ENCODE data around the gene ANTXR1.

Gene ANTXR1

DNA sequence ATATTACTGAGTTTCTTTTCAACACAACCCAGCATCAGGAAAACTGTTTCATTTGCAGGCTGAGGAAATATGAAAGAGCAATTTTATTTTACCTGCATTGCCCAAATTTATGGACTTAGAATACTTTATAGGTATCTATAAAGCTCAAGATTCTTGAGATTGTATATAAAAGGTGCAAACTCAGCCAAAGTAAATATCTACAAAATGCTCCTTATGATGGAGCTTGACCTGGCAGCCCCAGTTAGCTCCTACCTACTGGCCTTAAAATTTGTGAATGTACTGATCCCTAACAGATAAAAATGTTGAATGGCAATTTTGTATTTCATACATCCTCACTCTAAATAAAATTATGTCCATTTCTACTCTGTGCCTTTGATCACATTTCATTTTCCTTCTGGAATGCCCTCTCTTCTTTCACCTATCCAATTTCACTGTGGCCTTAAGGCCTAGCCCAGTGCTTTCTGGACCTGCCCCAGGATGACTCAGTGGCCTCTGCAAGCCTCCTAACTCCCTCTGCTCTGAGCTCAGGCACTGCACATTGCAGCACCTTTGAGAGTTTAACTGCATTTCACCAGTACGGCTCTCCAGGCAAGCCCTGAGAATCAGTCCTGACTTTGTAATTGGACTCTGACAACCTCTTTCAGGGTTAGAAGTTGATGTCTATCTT lies 125.9 kb downstream of the ANTXR1 start:
- H3K9me3 ChIP-seq (ENCODE audit: control insufficient read depth, low read length) = no peaks in the 10 kb centered on the region
- peak overlapping the region in 1 of 2 experiments; percentile 49 for H3K4me3 ChIP-seq (ENCODE audit: insufficient read depth in 1 of 2, low read depth in 1 of 2, low read length in 2 of 2)
- H2BK120ac ChIP-seq (ENCODE audit: low read depth, low read length) = peak overlapping the region; percentile 85

DNA sequence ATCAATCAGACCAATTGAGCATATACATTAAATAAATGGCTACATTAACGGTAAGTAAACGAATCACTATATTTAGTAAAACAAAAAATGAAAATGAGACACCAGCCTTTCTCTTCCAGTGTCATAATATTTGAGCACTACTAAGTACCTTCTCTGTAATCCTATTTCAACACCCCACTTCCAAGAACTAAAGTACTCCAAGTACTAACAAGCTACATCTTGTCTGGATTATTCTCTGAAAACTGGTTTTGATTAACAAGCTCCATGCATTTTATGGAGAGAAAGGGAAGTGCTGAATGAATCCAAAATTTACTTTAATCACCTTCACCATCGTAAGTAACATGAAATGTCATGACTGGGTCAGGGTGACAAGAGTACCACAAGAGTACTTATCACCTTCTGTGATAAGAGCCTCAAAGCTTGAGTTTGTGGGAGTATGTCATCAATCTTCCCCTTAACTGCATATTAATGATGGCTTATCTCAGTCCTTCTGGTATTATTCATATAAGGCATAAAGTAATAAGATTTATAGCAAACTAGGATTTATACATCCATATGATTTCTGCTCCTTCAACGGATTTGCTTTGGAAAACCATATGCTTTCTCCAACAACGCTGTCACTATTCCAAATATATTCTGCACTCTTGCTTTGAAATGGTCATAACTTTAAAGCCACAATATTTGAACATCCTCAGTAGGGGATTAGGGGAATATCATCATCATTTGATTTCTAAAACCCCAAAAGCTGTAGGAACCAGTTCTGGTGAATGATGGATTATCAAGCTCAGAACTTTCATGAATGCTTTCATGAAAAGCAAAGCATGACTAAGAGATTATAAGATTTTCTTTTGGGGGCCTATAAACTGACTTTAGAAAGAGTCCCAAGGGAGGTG lies 127.0 kb downstream of the ANTXR1 start:
- DNase-seq = no peak
- WGBS = 98% methylated on average over 5 of the region's 5 CpGs
- H2BK12ac ChIP-seq (ENCODE audit: low read length in 2 of 2) = no peak overlapping the region
- no peak overlapping the region for H2BK5ac ChIP-seq (ENCODE audit: low read depth, low read length, poor library complexity, severe bottlenecking)
- H3K4ac ChIP-seq (ENCODE audit: low read depth in 1 of 2, low read length in 2 of 2) = no peak overlapping the region
- no peak overlapping the region for H4K91ac ChIP-seq (ENCODE audit: low read length)
- H2BK15ac ChIP-seq (ENCODE audit: low read depth, poor library complexity, severe bottlenecking) = no peak overlapping the region
- peaks cover 0 to 1% of the 10 kb centered on the region in 2 experiments for H3K36me3 ChIP-seq (ENCODE audit: control insufficient read depth in 1 of 2, insufficient read depth in 2 of 2, low read depth in 1 of 2, low read length in 2 of 2)
- no peak overlapping the region for H3K18ac ChIP-seq (ENCODE audit: low read depth in 1 of 2, low read length in 2 of 2)
- H3K4me2 ChIP-seq (ENCODE audit: low read length, poor library complexity, severe bottlenecking) = no peak overlapping the region
- peaks cover 4% of the 10 kb centered on the region for H3K4me1 ChIP-seq (ENCODE audit: control insufficient read depth, insufficient read depth, low read depth, low read length)
- no peak overlapping the region for H3K23ac ChIP-seq (ENCODE audit: low read length in 2 of 2)
- H3K14ac ChIP-seq (ENCODE audit: low read length in 2 of 2) = no peak overlapping the region
- H3K4me3 ChIP-seq (ENCODE audit: insufficient read depth in 1 of 2, low read depth in 1 of 2, low read length in 2 of 2) = peak overlapping the region in 1 of 2 experiments; percentile 4
- H3K27ac ChIP-seq (ENCODE audit: low read length, poor library complexity, severe bottlenecking) = peak overlapping the region; percentile 84
- H2AK5ac ChIP-seq (ENCODE audit: low read length, severe bottlenecking) = no peak overlapping the region
- H2BK120ac ChIP-seq (ENCODE audit: low read depth, low read length) = no peak overlapping the region
- H3K27me3 ChIP-seq (ENCODE audit: control insufficient read depth in 1 of 2, insufficient read depth in 1 of 2, low read length in 2 of 2) = no peaks in the 10 kb centered on the region
- H3K9ac ChIP-seq (ENCODE audit: low read length) = no peak overlapping the region
- H4K8ac ChIP-seq (ENCODE audit: low read length) = no peak overlapping the region
- no peak overlapping the region for H2AFZ ChIP-seq (ENCODE audit: low read depth, low read length)
- H3K9me3 ChIP-seq (ENCODE audit: control insufficient read depth, low read length) = no peaks in the 10 kb centered on the region
- H3K79me1 ChIP-seq (replicated peaks; ENCODE audit: low read length, poor library complexity, severe bottlenecking) = no peaks in the 10 kb centered on the region

More for the DNA sequence above, 125.9 kb downstream of the ANTXR1 start:
- Histone ChIP-seq H3K4me2 (ENCODE audit: low read length, poor library complexity, severe bottlenecking) (no peak overlapping the region), H3K9ac (ENCODE audit: low read length) (peak overlapping the region; percentile 64), H4K91ac (ENCODE audit: low read length) (no peak overlapping the region), H2AK5ac (ENCODE audit: low read length, severe bottlenecking) (no peak overlapping the region), H2AFZ (ENCODE audit: low read depth, low read length) (no peak overlapping the region), H3K27me3 (ENCODE audit: control insufficient read depth in 1 of 2, insufficient read depth in 1 of 2, low read length in 2 of 2) (no peaks in the 10 kb centered on the region), H3K27ac (ENCODE audit: low read length, poor library complexity, severe bottlenecking) (peak overlapping the region; percentile 84), H3K23ac (ENCODE audit: low read length in 2 of 2) (no peak overlapping the region), H2BK5ac (ENCODE audit: low read depth, low read length, poor library complexity, severe bottlenecking) (peak overlapping the region; percentile 22), H4K8ac (ENCODE audit: low read length) (peak overlapping the region; percentile 69), H3K14ac (ENCODE audit: low read length in 2 of 2) (no peak overlapping the region), H3K4ac (ENCODE audit: low read depth in 1 of 2, low read length in 2 of 2) (peak overlapping the region in 1 of 2 experiments; percentile 64), H3K4me1 (ENCODE audit: control insufficient read depth, insufficient read depth, low read depth, low read length) (peaks cover 2% of the 10 kb centered on the region), H3K79me1 (replicated peaks; ENCODE audit: low read length, poor library complexity, severe bottlenecking) (no peaks in the 10 kb centered on the region), H2BK12ac (ENCODE audit: low read length in 2 of 2) (peak overlapping the region in 1 of 2 experiments; percentile 77), H3K18ac (ENCODE audit: low read depth in 1 of 2, low read length in 2 of 2) (peak overlapping the region in 1 of 2 experiments; percentile 19), H2BK15ac (ENCODE audit: low read depth, poor library complexity, severe bottlenecking) (no peak overlapping the region), H3K36me3 (ENCODE audit: control insufficient read depth in 1 of 2, insufficient read depth in 2 of 2, low read depth in 1 of 2, low read length in 2 of 2) (no peaks in the 10 kb centered on the region)
- 25% methylated on average over 1 of the region's 1 CpG for WGBS
- peak; percentile 75 for DNase-seq

DNA sequence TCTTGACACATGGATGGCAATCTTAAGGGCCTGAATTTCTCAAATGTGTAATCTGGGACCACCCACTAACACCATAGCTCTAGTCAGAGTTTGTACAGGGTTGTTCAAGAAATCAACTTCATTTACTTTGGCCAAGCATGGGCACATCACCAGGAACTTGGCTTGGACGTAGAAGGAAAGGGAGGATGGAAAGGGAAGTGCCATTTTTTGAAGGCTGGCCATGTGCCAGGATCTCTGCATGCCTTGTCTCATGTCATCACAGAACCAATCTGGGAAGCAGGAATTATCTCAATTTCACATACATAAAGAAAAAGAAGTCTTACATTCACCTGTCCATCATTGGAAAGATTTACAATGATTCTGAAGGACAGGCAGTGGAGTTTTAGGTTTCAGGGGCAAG lies 128.1 kb downstream of the ANTXR1 start:
- Histone ChIP-seq H2AFZ (ENCODE audit: low read depth, low read length) (no peak overlapping the region), H2AK5ac (ENCODE audit: low read length, severe bottlenecking) (no peak overlapping the region), H3K4me1 (ENCODE audit: control insufficient read depth, insufficient read depth, low read depth, low read length) (peaks cover 4% of the 10 kb centered on the region), H3K9ac (ENCODE audit: low read length) (no peak overlapping the region), H3K36me3 (ENCODE audit: control insufficient read depth in 1 of 2, insufficient read depth in 2 of 2, low read depth in 1 of 2, low read length in 2 of 2) (peaks cover 4 to 6% of the 10 kb centered on the region in 2 experiments), H3K4me3 (ENCODE audit: insufficient read depth in 1 of 2, low read depth in 1 of 2, low read length in 2 of 2) (no peak overlapping the region), H4K91ac (ENCODE audit: low read length) (no peak overlapping the region), H3K79me1 (replicated peaks; ENCODE audit: low read length, poor library complexity, severe bottlenecking) (no peaks in the 10 kb centered on the region), H2BK12ac (ENCODE audit: low read length in 2 of 2) (no peak overlapping the region), H3K27me3 (ENCODE audit: control insufficient read depth in 1 of 2, insufficient read depth in 1 of 2, low read length in 2 of 2) (no peaks in the 10 kb centered on the region), H2BK120ac (ENCODE audit: low read depth, low read length) (no peak overlapping the region), H3K18ac (ENCODE audit: low read depth in 1 of 2, low read length in 2 of 2) (no peak overlapping the region), H4K8ac (ENCODE audit: low read length) (no peak overlapping the region), H2BK15ac (ENCODE audit: low read depth, poor library complexity, severe bottlenecking) (no peak overlapping the region), H3K4me2 (ENCODE audit: low read length, poor library complexity, severe bottlenecking) (no peak overlapping the region), H3K23ac (ENCODE audit: low read length in 2 of 2) (no peak overlapping the region), H3K27ac (ENCODE audit: low read length, poor library complexity, severe bottlenecking) (no peak overlapping the region), H3K4ac (ENCODE audit: low read depth in 1 of 2, low read length in 2 of 2) (no peak overlapping the region), H3K9me3 (ENCODE audit: control insufficient read depth, low read length) (no peaks in the 10 kb centered on the region), H3K14ac (ENCODE audit: low read length in 2 of 2) (no peak overlapping the region), H2BK5ac (ENCODE audit: low read depth, low read length, poor library complexity, severe bottlenecking) (no peak overlapping the region)
- no peak for DNase-seq
- 93% methylated on average over 1 of the region's 1 CpG for WGBS

DNA sequence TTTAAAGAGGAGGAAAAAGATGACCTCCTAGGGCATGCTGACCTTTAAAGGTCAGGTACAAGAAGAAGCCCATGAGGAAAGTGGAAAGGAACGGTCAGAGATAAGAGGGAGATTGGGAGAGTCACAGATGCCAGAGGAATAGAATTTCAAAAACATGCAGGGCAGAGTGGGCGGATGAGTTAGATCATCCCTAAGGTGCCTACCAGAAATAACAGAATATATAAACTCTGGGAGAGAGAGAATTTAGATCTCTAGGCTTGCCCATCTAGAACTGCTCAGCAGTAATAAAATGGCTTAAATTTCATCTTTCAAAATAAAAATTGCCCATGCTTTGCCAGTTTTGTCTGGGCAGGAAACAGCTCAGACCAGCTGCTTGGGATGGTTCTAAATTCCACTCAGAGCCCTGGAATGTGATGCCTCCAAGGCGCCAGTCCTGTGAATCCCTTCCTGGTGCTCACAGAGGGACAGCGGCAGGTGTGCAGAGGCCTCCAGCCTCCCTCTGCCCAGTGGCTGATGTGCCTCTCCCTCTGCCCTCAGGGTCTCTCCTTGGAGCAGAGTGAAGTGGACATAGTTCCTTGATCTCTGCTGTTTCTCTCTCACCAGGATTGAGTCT lies 130.9 kb downstream of the ANTXR1 start:
- H3K27me3 ChIP-seq (ENCODE audit: control insufficient read depth in 1 of 2, insufficient read depth in 1 of 2, low read length in 2 of 2) = no peaks in the 10 kb centered on the region
- H2BK15ac ChIP-seq (ENCODE audit: low read depth, poor library complexity, severe bottlenecking) = no peak overlapping the region
- H3K79me1 ChIP-seq (replicated peaks; ENCODE audit: low read length, poor library complexity, severe bottlenecking) = no peaks in the 10 kb centered on the region
- peaks cover 4 to 12% of the 10 kb centered on the region in 2 experiments for H3K36me3 ChIP-seq (ENCODE audit: control insufficient read depth in 1 of 2, insufficient read depth in 2 of 2, low read depth in 1 of 2, low read length in 2 of 2)
- H3K9ac ChIP-seq (ENCODE audit: low read length) = no peak overlapping the region
- peak overlapping the region; percentile 55 for H3K27ac ChIP-seq (ENCODE audit: low read length, poor library complexity, severe bottlenecking)
- H2BK120ac ChIP-seq (ENCODE audit: low read depth, low read length) = no peak overlapping the region
- peak overlapping the region in 1 of 2 experiments; percentile 62 for H3K14ac ChIP-seq (ENCODE audit: low read length in 2 of 2)
- H3K4me3 ChIP-seq (ENCODE audit: insufficient read depth in 1 of 2, low read depth in 1 of 2, low read length in 2 of 2) = no peak overlapping the region
- no peak overlapping the region for H3K4me2 ChIP-seq (ENCODE audit: low read length, poor library complexity, severe bottlenecking)
- WGBS = 83% methylated on average over 3 of the region's 4 CpGs
- no peak for DNase-seq
- H2BK12ac ChIP-seq (ENCODE audit: low read length in 2 of 2) = peak overlapping the region in 1 of 2 experiments; percentile 24
- peak overlapping the region in 1 of 2 experiments; percentile 75 for H3K18ac ChIP-seq (ENCODE audit: low read depth in 1 of 2, low read length in 2 of 2)
- H2AK5ac ChIP-seq (ENCODE audit: low read length, severe bottlenecking) = no peak overlapping the region
- H2AFZ ChIP-seq (ENCODE audit: low read depth, low read length) = no peak overlapping the region
- no peak overlapping the region for H3K23ac ChIP-seq (ENCODE audit: low read length in 2 of 2)
- no peak overlapping the region for H2BK5ac ChIP-seq (ENCODE audit: low read depth, low read length, poor library complexity, severe bottlenecking)
- no peaks in the 10 kb centered on the region for H3K9me3 ChIP-seq (ENCODE audit: control insufficient read depth, low read length)
- H3K4me1 ChIP-seq (ENCODE audit: control insufficient read depth, insufficient read depth, low read depth, low read length) = peaks cover 4% of the 10 kb centered on the region
- H4K91ac ChIP-seq (ENCODE audit: low read length) = peak overlapping the region; percentile 14
- no peak overlapping the region for H3K4ac ChIP-seq (ENCODE audit: low read depth in 1 of 2, low read length in 2 of 2)
- no peak overlapping the region for H4K8ac ChIP-seq (ENCODE audit: low read length)
